GM21737 (cell line): Measurements from ENCODE around the gene TRIM37.
"Not testable (repeated sequence)": the region's sequence is repeated elsewhere in the genome, so short reads cannot be mapped to it uniquely, and the experiment has no call there.

Experiments used
- ATAC-seq: cut with Tn5 transposase; IDR thresholded peaks from one replicate; pipeline ENCODE4 v1.9.1; 2021; ENCODE audit warnings: mild to moderate bottlenecking, moderate library complexity; ENCODE audit not compliant: unreplicated experiment

TRIM37 gene

GRCh38 chr17:58995247-58995940, 111.3 kb downstream of the TRIM37 start:
- no peak for ATAC-seq

DNA sequence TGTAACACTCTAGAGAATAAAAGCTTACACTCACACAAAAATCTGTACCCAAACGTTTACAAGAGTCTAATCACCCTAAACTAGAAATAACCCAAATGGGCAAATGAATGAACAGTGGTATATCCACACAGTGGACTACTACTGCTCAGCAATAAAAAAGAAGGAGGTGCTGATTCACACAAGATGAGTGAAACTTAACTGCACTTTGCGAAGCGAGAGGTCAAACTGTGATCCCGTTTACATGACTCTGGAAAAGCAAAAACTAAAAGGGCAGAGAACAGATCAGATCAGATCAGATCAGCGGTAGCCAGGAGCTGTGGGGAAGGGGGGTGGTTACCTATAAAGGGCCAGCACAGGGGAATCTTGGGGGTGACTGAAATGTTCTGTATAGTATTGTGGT, 113.4 kb downstream of the TRIM37 start:
- ATAC-seq, result no peak

DNA sequence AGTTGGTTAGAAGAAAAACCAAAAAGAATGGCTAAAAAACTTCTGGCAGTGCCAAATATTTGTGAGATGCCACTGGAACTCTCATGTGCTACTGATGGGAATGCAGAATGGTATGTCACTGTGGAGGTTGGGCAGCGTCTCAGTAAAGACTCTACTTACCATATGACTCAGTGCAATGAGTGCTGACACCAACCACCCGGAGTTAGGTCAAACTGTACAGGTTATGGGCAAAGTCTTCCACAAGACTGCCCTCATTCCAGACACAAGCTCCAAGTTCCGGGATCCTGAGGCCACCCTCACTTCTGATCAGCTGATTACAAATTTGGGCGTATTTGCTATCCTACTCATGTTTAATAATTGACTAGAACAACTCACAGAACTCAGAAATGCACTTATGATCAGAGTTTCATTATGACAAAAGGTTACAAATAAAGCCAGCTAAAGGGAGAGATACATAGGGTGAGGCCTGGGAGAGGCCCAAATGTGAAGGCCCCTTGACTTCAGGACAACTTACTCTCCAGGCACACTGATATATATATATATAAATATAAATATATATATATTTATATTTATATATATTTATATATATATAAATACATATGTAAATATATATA, 114.9 kb downstream of the TRIM37 start:
- peak; percentile 79 for ATAC-seq

- no peak for ATAC-seq
Observed at GRCh38 chr17:58989629-58990028, 117.1 kb downstream of the TRIM37 start.

DNA sequence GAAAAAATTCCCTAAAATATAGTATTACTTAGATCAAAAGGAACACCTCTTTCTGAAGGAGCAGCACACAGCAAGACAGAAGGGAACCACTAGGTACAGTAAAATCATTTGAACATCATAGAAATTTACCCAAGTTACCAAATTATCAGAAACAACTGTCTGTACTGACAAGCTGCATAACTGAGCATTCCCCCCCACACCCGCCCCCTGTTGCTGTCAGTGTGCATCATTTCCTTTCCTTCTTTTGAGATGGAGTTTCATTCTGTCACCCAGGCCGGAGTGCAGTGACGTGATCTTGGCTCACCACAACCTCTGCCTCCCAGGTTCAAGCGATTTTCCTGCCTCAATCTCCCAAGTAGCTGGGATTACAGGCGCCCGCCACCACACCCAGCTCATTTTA, 120.7 kb downstream of the TRIM37 start:
- no peak for ATAC-seq

DNA sequence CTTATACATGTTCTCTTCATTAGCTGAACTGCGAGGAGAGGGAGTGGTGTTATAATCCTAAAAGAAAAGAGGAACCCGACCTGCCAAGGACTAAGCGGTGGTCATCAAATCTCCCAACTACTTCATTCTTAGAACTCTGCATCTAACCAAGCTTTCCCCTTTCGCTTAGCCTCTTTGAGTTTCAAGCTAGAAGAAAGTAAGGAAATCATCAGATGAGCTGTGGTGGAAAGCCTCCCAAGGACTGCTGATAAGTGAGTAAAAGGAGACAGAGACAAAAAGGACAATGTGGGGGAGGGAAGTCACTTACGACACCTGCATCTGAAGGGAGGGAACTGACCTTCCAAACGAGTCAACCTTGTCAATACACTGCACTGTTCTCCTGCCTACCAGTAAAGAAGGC, 121.3 kb downstream of the TRIM37 start:
- no peak for ATAC-seq

DNA sequence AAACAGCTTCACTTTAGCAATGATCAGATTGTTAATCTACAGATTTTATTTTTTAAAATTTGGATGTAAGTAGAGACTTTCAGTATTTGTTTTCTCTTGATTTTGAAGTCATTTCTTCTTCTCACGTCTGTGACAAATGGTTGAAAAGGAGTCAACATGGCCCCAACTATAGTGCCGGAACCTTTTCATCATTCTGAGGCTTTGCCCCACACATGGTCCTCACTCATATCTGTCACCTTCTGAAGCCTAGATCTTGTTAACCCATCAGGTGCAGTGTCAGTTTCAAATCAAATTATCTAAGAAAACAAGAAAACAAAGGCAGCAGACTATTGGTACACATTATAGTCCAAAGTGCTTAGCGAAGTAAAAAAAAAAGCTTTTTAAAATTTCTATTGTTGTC, 124.1 kb downstream of the TRIM37 start:
- no peak for ATAC-seq

DNA sequence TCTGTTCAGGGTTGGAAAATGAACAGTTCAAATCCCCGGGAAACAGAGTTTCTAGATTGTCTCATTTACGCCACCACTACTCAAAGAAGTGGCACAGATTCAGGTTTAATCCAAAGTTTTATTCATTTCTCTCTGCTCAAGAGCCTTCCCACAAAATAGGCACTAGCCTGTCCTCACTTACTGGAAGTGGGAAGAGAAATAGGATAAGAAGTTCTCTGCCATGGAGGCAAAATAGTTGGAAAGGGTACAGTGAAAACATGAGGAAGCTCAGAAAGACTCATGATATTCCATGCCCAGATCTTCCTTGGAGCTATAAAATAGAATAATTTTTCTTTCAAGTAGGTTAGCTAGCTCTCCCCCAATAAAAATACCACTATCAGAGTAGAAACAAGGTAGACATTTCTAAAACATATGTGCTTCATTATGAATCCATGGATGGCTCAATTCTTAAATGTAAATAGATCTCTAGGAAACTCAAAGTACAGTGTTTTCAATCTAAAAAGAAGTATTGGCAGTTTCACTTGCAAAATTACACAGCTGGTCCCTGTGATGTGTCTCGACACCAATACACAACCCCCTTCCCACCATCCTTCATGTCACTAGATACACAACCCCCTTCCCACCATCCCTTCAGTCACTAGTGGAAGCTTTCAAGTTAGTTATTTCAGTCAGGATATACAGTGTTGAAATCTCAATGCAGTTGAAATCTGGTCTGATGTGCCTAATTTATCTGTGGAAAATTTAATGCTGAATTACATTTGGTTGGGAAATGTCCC, 125.8 kb downstream of the TRIM37 start:
- no peak for ATAC-seq

- no peak for ATAC-seq
Observed at GRCh38 chr17:58976541-58976940, 130.1 kb downstream of the TRIM37 start.

DNA sequence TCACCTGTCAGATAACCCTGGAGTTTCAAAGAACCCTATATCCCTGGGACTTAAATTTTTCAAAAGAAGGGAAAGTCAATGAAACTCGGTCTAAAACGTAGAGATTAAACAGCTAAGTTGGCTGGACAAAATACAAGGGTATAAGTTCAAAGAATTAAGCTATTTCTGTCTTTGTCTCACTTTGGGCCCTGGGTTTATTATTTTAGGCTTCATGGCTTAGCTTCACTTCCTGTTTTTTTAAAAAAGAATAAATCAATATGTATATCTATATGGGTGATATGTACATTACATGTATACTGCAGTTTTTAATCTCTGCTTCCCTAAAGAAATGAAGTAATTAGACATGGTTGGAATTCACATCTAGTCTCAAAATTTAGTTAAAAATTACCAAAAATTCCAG, 132.3 kb downstream of the TRIM37 start:
- no peak for ATAC-seq

DNA sequence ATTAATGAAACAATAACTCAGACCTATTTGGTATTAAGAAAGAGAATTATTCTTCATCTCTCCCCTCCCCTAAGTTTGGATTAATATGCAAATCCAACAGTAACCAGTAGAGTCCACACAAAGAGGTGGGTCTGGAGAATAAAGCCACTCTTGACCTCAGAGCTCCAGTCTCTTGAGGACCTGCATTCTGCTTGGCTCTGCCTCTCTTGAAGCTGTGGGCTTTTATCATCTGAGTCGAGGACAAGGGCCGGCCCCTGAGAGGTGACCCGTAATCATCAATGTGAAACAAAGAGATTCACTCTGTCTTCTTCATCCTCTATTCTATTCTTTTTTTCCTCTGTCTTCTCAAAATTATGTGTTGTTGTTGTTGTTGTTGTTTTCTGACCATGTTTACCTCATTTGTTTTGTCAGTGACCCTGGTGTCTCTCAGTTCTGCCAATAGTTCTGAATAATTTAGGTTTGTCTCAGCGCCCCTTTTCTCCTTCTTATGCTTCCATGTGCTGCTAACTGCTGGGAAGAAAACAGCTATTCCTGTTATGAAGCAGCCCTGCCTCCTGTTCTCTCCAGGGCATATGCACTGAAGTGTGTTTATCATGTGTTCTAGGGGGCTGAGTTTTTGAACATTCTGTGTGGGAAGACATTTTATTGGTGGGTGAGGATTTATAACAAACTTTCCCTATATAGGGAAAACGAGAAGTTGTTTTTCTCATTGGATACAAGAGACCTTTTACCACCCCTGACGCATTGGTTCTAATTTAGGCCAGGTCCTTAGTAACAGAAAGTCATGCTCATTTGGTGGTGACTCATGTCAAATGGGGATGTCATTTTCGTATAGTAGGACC, 135.8 kb downstream of the TRIM37 start:
- ATAC-seq, result no peak

DNA sequence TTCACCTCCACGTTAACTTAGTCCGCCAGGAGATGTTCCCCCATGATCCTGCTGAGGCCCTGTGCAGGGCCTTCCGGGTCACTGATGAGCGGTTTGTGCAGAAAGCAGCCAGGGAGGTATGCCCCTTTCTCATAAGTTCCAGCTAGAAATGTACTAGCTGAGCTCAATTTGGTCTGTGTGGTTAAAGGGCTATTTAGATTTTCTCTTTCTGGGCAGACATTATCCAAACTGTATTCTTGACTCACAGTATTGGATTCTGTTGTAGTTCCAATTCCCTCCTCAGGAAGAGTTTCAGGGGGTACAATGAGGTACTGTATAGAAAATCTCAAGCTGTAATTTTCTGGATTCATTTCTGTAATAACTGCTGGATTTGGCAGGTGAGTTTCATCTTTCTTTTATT, 137.1 kb downstream of the TRIM37 start:
- ATAC-seq, result no peak

DNA sequence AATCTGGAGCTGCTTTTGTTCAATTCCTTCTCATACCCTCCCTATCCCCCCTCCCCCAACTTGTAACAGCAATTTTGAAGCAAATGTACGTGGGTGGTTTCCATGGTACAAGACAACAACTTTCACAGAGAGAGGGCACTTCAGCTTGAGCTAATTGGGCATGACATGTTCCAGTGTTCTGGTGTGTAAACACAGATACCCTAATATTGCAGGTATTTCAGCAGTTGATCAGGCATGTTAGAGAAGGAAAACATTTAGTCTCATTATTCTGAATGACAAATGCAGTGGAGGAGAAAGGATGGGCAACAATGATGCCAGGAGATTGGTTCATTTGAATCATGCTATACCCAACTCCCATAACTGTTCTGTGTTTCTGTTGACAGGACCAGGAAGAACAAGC, 137.5 kb downstream of the TRIM37 start:
- ATAC-seq, result no peak

GRCh38 chr17:58968426-58969061, 138.1 kb downstream of the TRIM37 start:
- no peak for ATAC-seq

GRCh38 chr17:58966208-58966607, 140.5 kb downstream of the TRIM37 start:
- no peak for ATAC-seq

GRCh38 chr17:58965221-58965620, 141.5 kb downstream of the TRIM37 start:
- ATAC-seq, result no peak

GRCh38 chr17:58960068-58960467, 146.6 kb downstream of the TRIM37 start:
- no peak for ATAC-seq

DNA sequence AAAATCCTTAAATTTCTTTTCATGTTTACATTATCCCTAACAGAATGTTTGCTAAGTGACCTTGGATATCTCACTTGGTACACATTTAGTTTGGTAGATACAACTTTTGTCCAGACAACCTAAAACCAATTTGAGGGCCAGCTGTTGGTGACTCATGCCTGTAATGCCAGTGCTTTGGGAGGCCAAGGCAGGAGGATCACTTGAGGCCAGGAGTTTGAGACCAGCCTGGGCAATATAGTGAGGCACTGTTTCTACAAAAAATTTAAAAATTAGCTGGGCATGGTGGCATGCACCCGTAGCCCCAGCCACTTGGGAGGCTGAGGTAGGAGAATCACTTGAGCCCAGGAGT, 149.0 kb downstream of the TRIM37 start:
- ATAC-seq, result not testable (repeated sequence)

DNA sequence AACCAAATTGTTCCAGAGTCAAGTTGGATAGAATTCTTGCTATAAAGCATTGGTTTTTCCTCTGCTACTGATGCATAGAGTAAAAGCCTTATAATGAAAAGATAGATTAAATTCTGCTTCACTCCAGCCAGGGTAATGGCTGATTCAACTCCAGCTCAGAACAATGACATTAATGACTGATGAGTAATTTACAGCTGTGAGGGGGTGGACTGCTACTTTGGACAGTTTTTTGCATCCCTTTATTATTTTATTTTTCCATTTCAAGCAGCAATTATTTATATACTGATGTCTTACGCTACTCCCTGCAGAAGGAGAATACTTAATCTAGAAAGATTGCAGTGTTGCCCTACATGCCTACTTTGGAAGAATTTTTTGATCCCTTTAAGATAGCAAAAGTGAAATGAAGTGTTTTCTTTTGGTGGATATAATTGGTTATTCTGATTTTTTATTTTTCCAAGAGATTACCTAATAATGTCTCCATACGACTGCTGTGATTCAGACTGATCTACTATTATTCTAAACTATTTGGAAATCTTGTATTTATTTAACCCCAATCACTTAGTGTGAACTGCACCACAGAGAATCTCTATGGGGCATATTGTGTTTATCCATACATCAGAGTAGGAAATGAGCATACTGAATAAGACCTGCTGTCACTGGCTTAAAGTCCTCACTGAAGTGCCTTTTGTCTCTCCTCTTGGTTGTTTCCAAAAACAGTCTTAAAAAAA, 149.5 kb downstream of the TRIM37 start:
- no peak for ATAC-seq

DNA sequence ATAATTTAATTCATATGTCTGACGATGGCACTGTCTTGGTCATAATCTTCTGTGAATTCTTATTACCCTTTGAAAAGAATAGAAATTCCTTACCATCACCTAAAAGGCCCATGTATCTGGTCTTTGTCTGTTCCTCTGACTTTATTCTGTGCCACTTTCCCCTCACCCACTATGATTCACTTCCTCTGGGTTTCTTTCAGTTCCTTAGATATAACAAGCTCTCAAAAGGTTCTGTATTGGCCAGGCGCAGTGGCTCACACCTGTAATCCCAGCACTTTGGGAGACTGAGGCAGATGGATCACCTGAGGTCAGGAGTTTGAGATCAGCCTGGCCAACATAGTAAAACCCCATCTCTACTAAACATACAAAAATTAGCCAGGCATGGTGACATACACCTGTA, 152.3 kb downstream of the TRIM37 start:
- ATAC-seq, result not testable (repeated sequence)
